ENCODE results near the gene UPK3BL1.
"Not testable (repeated sequence)": the region's sequence is repeated elsewhere in the genome, so short reads cannot be mapped to it uniquely, and the experiment has no call there.

Gene UPK3BL1

GRCh38 chr7:102627271-102627904 is 15.2 kb downstream of the UPK3BL1 start:
- DNase-seq (ENCODE audit: low spot score): not testable (repeated sequence)

- DNase-seq (ENCODE audit: low spot score): not testable (repeated sequence)
Measured at GRCh38 chr7:102618122-102618521, 24.5 kb downstream of the UPK3BL1 start.

- DNase-seq (ENCODE audit: low spot score): not testable (repeated sequence)
Measured at GRCh38 chr7:102616507-102617125, 26.0 kb downstream of the UPK3BL1 start, which contains the start of gene RASA4. TSS of gene RASA4 (minus strand) at chr7:102616756. CDS start at chr7:102616689, 67 bp downstream.

- not testable (repeated sequence) for DNase-seq (ENCODE audit: low spot score)
Measured at GRCh38 chr7:102615930-102616329, 26.7 kb downstream of the UPK3BL1 start.

- not testable (repeated sequence) for DNase-seq (ENCODE audit: low spot score)
Measured at GRCh38 chr7:102614873-102615272, 27.7 kb downstream of the UPK3BL1 start.

GRCh38 chr7:102614346-102614697 is 28.3 kb downstream of the UPK3BL1 start:
- not testable (repeated sequence) for DNase-seq (ENCODE audit: low spot score)

GRCh38 chr7:102613575-102614345 is 28.8 kb downstream of the UPK3BL1 start:
- not testable (repeated sequence) for DNase-seq (ENCODE audit: low spot score)

- not testable (repeated sequence) for DNase-seq (ENCODE audit: low spot score)
Measured at GRCh38 chr7:102611675-102612325, 30.8 kb downstream of the UPK3BL1 start.

GRCh38 chr7:102611013-102611674 is 31.4 kb downstream of the UPK3BL1 start:
- DNase-seq (ENCODE audit: low spot score): not testable (repeated sequence)

GRCh38 chr7:102610441-102610840 is 32.1 kb downstream of the UPK3BL1 start:
- not testable (repeated sequence) for DNase-seq (ENCODE audit: low spot score)

- not testable (repeated sequence) for DNase-seq (ENCODE audit: low spot score)
Measured at GRCh38 chr7:102609734-102610133, 32.9 kb downstream of the UPK3BL1 start.

GRCh38 chr7:102606848-102607247 is 35.7 kb downstream of the UPK3BL1 start:
- DNase-seq (ENCODE audit: low spot score): not testable (repeated sequence)

GRCh38 chr7:102604431-102605145 is 38.0 kb downstream of the UPK3BL1 start:
- DNase-seq (ENCODE audit: low spot score): not testable (repeated sequence)

GRCh38 chr7:102602317-102602716 is 40.3 kb downstream of the UPK3BL1 start:
- DNase-seq (ENCODE audit: low spot score): not testable (repeated sequence)

GRCh38 chr7:102599699-102600098 is 42.9 kb downstream of the UPK3BL1 start:
- not testable (repeated sequence) for DNase-seq (ENCODE audit: low spot score)

- not testable (repeated sequence) for DNase-seq (ENCODE audit: low spot score)
Measured at GRCh38 chr7:102596036-102596435, 46.6 kb downstream of the UPK3BL1 start.

GRCh38 chr7:102593637-102594334 is 48.8 kb downstream of the UPK3BL1 start:
- not testable (repeated sequence) for DNase-seq (ENCODE audit: low spot score)

GRCh38 chr7:102592477-102593019 is 50.0 kb downstream of the UPK3BL1 start:
- not testable (repeated sequence) for DNase-seq (ENCODE audit: low spot score)

- not testable (repeated sequence) for DNase-seq (ENCODE audit: low spot score)
Measured at GRCh38 chr7:102589857-102590256, 52.7 kb downstream of the UPK3BL1 start.
